Tibial nerve (tissue), 3 donors: ENCODE measurements around the gene EFCAB11.

Experiments used
- POLR2A ChIP-seq, 2 donors: fragments of 450-650 bp; IDR thresholded peaks; one replicate each; pipeline ENCODE4 v1.6.1; 2017; ENCODE audit warnings: antibody characterized with exemption in 2 of 2, mild to moderate bottlenecking in 2 of 2, moderate library complexity in 2 of 2
- TF ChIP-seq, protein P1 (sequence below), 5 experiments: fragments of 200-600 bp in 3 of 5; fragments of 450-650 bp in 2 of 5; sonication (generic) in 3 of 5; IDR thresholded peaks; one replicate each; pipeline ENCODE4 v1.5.1; 2016 to 2019; ENCODE audit warnings: antibody characterized with exemption in 5 of 5, mild to moderate bottlenecking in 3 of 5, moderate library complexity in 2 of 5

DNA sequence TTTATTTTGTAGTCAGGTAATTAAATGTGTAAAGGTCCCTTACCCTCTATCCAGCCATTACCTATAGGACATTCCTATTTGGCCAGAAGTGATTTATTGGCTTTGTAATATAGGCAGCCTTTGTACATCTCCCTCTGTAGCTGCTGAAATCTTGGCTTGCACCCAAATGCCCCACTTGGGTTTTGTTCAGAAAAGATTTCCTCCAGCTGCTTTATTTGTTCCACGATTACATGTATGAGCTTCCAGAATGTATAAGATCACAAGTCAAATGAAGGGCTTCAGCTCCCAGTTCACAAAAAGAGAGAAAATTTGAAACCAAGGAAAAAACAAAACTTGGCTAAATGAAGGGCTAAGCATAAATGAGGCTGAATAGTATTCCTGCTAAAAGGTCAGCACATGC, 103.4 kb downstream of the EFCAB11 start:
- no peak for TF ChIP-seq POLR2A (IDR thresholded peaks at IDR 0.05)
- TF ChIP-seq, protein P1, sequence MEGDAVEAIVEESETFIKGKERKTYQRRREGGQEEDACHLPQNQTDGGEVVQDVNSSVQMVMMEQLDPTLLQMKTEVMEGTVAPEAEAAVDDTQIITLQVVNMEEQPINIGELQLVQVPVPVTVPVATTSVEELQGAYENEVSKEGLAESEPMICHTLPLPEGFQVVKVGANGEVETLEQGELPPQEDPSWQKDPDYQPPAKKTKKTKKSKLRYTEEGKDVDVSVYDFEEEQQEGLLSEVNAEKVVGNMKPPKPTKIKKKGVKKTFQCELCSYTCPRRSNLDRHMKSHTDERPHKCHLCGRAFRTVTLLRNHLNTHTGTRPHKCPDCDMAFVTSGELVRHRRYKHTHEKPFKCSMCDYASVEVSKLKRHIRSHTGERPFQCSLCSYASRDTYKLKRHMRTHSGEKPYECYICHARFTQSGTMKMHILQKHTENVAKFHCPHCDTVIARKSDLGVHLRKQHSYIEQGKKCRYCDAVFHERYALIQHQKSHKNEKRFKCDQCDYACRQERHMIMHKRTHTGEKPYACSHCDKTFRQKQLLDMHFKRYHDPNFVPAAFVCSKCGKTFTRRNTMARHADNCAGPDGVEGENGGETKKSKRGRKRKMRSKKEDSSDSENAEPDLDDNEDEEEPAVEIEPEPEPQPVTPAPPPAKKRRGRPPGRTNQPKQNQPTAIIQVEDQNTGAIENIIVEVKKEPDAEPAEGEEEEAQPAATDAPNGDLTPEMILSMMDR (IDR thresholded peaks at IDR 0.05): no peak
